ENCODE data around the gene ABCC1.
"Not testable (repeated sequence)": the region's sequence is repeated elsewhere in the genome, so short reads cannot be mapped to it uniquely, and the experiment has no call there.

The ABCC1 gene

DNA sequence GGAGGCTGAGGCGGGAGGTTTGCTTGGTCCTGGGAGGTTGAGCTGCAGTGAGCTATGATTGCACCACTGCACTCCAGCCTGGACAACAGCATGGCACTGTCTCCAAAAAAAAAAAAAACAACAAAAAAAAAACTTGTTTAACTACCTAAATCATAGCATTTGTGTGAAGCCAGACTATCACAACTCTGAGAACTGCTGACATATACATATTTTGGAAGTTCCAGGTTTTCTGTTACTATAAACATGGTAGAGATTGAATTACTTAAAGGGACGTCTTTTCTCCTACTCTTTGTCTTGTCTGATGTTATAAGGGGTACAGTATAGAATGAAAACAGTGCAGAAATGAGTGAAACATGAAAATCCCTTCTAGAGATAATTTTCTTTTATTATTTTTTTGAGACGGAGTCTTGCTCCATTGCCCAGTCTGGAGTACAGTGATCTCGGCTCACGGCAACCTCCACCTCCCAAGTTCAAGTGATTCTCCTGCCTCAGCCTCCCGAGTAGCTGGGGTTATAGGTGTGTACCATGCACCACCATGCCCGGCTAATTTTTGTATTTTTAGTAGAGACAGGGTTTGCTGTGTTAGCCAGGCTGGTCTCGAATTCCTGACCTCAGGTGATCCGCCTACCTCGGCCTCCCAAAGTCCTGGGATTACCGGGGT, 18.4 kb downstream of the ABCC1 start:
- no peak for DNase-seq (ENCODE audit: low spot score)

DNA sequence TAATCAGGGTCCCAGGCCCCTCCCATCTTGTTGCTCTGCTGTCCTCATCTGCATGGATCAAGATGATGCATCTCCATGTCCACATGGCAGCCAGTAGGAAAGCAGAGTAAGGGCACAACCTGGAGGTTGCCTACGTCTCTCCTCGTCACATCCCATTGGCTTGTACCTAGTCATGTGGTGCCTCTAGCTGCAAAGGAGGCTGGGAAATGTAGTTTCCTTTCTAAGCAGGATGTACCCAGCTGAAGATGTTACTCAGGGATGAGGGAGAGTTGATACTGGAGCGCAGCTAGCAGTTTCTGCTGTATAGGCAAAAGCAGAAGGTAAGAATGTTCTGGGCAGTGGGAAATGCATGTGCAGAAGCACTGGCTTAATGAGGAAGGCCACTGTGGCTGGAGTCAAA, 20.8 kb downstream of the ABCC1 start:
- DNase-seq (ENCODE audit: low spot score): no peak

DNA sequence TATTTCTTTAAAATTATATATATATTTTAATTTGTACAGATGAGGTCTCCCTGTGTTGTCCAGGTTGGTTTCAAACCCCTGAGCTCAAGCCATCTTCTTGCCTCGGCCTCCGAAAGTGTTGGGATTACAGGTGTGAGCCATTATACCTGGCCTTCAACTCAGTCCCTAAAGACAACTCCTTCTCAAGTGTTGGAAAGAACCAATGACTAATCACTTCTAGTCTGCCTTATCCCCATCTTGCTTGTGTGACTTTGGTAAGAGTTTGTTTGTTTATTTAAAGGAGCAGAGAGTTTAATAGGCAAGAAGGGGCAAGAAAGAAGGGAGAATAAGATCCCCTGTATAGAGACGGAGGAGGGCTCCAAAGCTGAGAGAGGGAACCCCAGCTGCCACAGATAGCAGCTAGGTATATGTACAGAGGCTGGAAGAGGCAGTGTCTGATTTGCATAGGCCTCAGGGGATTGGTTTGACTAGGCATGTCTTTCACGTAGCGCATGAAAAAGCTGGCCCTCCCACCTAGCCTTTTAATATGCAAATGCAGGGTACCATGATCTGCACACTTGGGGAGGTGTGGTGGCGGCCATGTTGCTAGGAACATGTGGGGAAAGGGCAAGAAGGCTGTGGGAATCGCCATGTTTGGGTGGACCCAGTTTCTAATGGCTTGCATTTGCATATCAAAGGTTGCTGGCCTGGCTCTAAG, 21.5 kb downstream of the ABCC1 start:
- no peak for DNase-seq (ENCODE audit: low spot score)

DNA sequence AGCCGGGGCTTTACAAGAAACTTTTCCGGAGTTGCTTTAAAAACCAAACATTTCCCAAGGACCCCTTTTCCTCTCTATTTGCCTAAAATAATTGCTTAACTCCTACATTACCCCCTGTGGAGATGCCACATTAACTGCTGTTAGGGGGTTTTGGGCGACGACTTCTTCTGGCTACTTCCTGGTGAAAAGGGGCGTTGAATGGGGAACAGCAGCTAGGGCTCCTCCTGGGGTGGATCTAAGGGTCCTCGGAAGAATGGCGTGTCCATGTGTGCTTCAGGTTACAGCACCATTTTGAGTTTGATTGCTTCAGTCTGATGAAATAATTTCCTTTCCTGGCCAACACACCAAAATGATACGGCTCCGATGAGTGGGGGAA, 22.0 kb downstream of the ABCC1 start:
- no peak for DNase-seq (ENCODE audit: low spot score)

DNA sequence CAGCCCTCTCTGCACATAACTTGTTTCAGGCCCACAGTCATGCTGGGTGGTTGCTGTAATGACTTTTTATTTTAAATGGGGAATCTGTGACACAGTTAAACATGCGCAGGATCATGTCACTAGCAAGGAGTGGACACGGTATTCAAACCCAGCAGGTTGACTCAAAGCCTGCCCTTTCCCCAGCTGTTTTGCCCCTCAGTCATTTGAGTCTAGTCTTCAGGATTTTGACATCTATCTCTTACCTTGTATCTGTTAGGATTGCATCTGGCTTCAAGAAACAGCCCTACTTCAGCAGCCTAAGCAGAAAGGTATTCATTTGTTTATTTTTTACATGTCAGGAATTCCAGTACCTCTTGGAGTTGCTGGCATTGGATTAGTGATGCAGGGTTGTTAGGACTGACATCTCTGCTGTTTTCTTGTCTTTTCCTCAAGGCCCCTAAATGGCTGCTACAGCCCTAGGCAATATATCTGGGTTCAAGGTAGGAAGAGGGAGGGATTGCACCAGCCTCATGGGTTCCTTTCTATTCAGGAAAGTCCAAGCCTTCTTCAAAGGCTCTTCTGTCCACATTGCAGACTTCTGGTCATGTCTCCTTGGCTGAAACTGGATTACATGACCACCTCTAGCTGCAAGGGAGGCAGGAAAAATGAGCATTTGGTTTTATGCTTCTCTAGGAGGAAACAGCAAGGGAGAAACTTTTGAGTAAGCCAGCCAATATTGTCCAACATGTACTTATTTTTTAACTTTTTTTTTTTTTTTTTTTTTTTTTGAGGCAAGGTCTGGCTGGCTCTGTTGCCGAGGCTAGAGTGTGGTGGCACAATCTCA, 22.8 kb downstream of the ABCC1 start:
- DNase-seq (ENCODE audit: low spot score): no peak

DNA sequence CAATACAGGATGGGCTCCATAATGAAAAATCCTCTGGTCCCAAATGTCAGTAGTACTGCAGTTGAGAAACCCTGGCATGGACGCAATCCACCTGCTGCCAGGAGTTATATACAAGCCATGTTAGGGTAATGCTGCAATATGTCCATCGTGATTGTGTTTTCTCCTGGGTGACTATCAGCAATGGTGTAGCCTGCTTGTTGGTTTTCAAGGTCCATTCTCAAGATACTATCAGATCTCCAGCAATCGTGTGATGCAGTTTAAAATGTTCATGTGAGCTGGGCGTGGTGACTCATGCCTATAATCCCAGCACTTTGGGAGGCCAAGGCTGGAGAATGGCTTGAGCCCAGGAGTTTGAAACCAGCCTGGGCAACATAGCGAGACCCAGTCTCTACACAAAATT, 24.0 kb downstream of the ABCC1 start:
- no peak for DNase-seq (ENCODE audit: low spot score)

DNA sequence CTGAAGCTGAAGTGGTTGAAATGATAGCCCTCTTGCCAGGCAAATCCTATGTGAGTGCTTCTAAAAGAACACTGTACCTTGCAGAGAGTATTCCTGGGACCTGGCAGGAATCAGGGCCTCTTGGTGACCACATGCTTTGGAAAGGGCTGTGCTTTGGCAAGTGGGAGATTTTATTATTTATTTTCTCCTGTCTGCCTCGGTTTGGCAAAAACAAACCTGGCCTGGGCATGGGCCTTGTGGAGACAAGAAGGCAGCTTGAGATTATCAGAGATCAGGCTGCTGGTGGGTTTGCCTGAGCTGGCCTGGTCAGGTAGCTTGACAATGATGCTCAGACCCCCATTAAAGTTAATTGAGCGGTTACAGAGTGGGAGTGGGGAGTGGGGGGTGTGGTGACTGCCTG, 24.6 kb downstream of the ABCC1 start:
- DNase-seq (ENCODE audit: low spot score): no peak

DNA sequence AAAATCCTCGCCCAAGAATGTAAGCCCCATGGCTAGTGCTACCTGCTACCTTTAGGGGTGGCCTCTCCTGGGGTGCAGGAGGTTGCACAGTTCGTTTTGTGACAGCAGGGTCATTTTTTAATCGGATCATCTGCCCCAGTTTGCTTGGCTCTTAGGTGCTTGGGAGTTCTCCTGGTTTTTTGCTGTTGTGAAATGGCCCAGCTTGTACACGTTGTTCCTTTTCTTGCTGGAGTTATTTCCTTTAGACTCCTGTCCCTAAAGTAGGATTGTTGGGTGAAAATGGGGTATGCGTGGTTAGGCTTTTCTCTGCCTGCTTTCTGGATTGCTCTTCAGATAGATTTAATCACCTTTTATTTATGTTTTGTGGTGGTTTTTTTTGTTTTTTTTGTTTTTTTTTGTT, 25.8 kb downstream of the ABCC1 start:
- no peak for DNase-seq (ENCODE audit: low spot score)

DNA sequence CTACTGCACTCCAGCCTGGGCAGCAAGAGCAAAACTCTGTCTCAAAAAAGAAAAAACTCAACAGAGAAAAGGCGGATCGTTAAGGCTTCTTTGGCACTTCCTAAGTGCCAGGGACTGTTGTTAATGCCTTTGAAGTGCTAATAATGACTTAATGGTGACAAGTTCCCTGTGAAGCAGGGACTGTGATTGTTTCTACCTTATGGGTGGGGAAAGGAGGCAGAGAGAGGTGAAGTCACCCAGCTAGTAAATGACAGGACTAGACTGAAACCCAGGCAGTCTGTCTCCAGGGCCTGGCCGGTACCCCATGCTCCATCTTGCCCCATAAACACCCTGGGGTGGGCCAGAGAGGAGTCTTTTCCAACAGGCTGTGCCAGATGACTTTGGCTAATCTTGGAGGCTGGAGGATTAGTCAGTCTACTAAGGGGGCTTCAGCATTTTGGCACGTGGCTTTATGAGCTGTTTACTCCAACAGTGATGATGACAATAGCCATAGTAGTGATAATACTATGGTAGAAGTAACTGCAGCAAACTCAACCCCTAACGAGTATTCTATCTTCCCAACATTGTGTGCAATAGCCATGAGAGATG, 26.9 kb downstream of the ABCC1 start:
- no peak for DNase-seq (ENCODE audit: low spot score)

DNA sequence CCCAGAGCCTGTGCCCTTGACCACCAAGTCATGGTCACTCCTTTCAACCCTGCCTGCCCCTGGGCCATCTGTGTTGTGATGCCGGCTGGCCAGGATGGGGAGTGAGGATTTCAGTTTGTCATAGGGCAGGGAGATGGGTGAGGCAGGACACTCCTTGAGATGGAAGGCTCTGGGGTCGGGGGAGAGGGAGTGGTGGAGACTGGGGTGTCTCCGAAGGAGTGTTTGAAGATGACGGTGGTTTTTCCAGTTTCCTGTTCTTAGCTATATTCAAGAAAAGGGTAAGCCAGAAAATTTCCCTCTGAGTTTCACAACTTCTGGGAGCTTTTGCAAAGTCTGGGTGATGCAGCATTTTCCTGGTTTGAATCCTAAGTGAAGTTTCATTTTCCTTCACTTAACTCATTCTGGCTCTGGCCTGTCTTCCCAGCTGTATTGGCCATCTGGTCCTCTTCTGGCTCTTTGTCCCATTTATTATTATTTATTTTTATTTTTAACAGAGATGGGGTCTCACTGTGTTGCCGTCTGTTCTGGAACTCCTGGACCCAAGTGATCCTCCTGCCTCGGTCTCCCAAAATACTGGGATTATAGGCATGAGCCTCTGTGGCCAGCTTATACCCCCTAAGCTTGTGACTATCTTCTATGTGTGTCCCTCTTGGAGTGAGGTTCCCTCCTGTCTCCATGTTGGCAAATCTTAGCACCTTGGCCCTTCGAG, 27.7 kb downstream of the ABCC1 start:
- no peak for DNase-seq (ENCODE audit: low spot score)

DNA sequence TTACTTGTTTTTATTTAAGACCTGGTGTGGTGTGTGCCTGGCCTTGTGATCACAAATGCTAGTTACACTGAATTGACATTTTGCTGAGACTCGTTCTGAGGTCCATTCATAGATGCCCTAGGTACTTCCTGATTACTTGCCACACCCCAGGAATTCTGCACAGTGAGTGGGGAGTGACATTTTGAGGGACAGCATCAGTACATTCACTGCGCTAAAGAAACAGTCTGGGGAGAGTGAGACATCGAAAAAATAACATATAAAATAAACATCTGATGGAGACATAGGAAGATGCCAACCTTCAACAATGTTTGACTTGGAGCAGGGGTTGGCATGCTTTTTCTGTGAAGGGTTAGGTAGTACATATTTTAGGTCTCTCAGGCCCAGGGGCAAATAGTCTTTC, 30.4 kb downstream of the ABCC1 start:
- DNase-seq (ENCODE audit: low spot score): no peak

DNA sequence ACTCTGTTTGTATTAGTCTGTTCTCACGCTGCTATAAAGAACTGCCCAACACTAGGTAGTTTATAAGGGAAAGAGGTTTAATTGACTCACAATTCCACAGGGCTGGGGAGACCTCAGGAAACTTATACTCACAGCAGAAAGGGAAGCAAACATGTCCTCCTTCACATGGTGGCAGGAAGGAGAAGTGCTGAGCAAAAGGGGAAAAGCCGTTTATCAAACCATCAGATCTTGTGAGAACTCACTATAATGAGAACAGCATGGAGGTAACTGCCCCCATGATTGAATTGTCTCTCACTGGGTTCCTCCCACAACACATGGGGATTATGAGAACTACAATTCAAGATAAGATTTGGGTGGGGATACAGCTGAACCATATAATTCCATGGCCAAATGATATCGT, 30.9 kb downstream of the ABCC1 start:
- DNase-seq (ENCODE audit: low spot score): no peak

DNA sequence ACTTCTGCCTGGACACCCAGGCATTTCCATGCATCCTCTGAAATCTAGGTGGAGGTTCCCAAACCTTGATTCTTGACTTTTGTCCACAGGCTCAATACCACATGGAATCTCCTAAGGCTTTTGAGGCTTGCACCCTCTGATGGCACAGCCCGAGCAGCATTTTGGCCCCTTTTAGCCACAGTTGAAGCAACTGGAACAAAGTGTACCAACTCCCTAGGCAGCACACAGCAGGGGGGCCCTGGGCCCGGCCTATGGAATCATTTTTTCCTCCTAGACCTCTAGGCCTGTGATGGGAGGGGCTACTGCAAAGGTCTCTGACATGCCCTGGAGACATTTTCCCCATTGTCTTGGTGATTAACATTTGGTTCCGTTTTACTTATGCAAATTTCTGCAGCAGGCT, 32.0 kb downstream of the ABCC1 start:
- no peak for DNase-seq (ENCODE audit: low spot score)

DNA sequence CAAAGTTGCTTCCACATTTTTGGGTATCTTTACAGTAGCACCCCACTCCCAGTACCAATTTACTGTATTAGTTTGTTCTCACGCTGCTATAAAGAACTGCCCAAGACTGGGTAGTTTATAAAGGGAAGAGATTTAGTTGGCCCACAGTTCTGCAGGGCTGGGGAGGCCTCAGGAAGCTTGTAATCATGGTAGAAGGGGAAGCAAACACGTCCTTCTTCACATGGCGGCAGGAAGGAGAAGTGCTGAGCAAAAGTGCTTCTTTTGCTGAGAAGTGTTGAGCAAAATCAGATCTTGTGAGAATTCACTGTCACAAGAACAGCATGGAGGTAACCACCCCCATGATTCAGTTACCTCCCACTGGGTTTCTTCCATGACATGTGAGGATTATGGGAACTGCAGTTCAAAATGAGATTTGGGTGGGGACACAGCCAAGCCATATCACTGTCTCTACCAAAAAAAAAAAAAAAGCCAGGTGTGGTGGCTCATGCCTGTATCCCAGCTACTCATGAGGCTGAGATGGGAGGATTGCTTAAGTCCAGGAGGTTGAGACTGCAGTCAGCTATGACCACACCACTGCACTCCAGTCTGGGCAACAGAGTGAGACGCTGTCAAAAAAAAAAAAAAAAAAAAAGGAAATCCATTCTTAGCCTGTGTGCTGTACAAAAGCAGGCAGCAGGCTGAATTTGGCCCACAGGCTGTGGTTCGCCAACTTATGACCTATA, 32.9 kb downstream of the ABCC1 start:
- not testable (repeated sequence) for DNase-seq (ENCODE audit: low spot score)

DNA sequence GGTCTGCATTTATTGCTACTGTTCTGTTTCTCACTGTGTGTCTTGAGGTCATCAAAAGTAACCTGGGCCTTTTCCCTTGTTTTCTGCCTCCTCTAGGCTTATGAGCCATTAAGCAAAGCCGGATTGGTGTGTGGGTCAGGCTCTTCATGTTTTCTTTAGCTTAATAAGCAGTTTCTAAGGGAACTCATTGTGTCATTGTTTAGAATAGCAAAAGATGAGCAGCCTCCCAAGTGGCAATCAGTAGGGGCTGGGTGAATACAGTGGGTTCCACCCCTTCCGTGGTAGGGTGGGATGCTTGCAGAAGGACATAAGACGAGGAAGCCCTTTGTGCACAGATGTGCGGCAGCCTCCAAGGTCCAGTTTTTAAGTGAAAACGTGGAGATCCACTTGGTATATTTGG, 34.5 kb downstream of the ABCC1 start:
- DNase-seq (ENCODE audit: low spot score): no peak

DNA sequence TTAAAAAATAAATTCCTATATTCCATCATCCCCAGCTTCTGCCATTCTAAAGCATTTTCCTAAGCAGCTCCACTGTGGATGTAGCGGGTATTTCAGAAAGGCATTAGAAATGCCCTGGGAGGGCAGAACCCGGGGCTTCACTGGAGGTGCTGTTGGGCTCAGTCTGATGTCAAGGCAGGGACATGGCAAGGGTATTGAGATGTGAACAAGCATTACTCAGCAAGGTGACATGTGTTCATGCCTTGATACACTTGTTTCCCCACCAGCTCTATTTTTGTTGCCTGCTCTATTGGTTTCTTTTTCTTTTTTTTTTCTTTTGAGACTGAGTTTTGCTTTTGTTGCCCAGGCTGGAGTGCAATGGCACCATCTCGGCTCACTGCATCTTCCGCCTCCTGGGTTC, 35.7 kb downstream of the ABCC1 start:
- no peak for DNase-seq (ENCODE audit: low spot score)

DNA sequence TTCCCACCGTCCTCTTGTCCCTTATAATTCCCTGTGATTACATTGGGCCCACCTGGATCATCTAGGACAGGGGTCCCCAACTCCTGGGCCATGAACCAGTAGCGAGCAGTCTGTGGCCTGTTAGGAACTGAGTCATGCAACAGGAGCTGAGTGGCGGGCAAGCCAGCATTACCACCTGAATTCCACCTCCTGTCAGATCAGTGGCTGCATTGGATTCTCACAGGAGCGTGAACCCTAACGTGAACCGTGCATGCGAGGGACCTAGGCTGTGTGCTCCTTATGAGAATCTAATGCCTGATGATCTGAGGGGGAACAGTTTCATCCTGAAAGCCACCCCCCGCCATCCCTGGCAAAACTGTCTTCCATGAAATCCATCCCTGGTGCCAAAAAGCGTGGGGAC, 36.8 kb downstream of the ABCC1 start:
- no peak for DNase-seq (ENCODE audit: low spot score)

DNA sequence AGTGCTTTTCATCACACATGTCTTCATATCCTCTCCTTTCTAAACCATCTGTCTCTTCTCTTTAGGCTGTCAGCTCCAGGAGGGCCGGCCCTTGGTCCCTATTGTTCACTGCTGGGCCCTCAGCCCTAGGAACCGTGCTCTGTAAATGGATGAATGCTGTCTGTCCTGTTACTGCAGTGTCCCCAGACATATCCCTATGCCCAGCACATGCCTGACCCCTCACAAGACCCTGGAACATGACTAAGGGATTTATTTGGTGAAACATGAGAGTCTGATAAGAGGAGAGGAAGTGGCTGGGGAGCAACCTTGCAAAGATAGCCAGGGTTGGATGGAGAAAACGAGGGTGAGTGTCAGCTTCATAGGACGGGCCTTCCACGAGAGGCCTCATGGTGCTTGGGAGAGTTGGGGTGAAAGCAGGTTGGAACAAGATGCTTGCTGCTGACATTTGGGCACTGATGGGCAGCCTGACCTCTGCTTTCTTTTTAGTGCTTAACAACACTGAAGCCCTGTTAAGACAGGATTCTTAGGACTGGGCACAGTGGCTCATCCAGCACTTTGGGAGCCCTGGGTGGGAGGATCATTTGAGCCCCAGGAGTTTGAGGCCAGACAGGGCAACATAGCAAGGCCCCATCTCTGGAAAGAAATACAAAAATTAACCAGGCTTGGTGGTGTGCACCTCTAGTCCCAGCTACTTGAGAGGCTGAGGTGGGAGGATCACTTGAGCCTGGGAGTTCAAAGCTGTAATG, 39.0 kb downstream of the ABCC1 start:
- DNase-seq (ENCODE audit: low spot score): no peak

DNA sequence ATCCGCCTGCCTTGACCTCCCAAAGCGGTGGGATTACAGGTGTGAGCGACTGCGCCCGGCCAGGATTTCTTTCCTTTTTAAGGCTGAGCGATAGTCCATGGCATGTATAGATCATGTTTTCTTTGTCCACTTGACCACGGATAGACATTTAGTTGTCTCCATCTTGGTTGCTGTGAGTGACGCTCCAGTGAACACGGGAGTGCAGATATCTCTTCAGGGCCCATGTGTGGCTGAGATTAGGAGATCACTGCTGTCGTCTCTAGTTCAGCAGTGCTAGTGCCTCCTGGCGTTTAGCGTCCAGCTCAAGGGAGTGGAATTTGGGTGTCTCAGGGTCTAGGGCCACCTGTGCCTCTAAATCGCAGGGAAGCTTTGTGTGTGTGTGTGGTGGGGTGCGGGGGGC, 41.5 kb downstream of the ABCC1 start:
- DNase-seq (ENCODE audit: low spot score): no peak

DNA sequence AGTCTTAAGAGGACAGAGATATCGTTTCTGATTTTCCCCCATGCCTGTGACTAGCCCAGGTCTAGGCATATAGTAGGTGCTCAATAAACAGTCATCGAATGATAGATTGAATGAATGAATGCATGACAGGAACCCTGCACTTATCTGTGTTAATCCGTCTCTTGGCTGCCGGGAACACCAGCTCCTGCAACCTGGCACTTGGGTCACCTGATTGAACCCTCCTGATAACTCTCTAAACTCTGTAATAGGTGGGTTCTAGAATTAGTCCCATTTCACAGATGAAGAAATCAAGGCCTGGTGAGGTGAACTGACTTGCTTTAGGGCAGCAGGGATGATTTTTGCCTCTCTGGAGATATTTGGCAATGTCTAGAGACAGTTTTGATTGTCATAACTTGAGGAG, 43.7 kb downstream of the ABCC1 start:
- DNase-seq (ENCODE audit: low spot score): no peak

DNA sequence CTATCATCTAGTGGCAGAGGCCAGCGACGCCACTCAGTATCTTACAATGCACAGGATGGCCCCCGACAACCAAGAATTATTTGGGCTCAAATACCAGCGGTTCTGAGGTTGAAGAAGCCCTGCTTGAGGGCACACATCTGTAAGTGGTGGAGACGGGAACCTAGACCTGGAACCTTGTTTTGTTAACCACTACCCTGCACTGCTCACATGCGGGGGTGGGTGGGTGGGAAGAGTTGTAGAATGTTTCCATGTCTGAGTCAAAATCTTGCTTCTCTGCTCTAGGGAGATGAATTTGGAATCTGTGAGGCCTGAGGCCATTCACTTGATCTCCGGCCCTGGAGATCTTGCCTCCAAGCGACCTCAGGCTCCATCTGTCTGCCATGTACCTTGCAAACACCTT, 44.1 kb downstream of the ABCC1 start:
- DNase-seq (ENCODE audit: low spot score): no peak
